Transverse colon (tissue), 4 donors: ENCODE measurements around the gene SSR4. TPM values are rescaled to one million over a fixed set of nuclear protein-coding genes. Genes with fewer than 3 reads are reported as not detected.

Experiments used
- DNase-seq: peaks from one replicate; pipeline ENCODE4 v3.0.0-alpha.2; 2019
- H3K27ac ChIP-seq, 4 donors: fragments of 200-600 bp; sonication (generic); 2 replicates each; pipeline ENCODE4 v1.5.1; 2016 to 2018; ENCODE audit warnings: inconsistent platforms in 4 of 4
- H3K27me3 ChIP-seq: fragments of 200-600 bp; sonication (generic); 2 replicates; pipeline ENCODE4 v1.5.1; 2017; ENCODE audit warnings: inconsistent platforms
- H3K36me3 ChIP-seq, 4 donors: fragments of 200-600 bp; sonication (generic); 2 replicates each; pipeline ENCODE4 v1.5.1; 2017 to 2019; ENCODE audit warnings: inconsistent platforms in 4 of 4
- H3K4me1 ChIP-seq, 4 donors: fragments of 200-600 bp; sonication (generic); 2 replicates each; pipeline ENCODE4 v1.5.1; 2017 to 2020; ENCODE audit warnings: inconsistent platforms in 4 of 4
- H3K4me3 ChIP-seq, 4 donors: fragments of 200-600 bp; sonication (generic); 1 replicate in 1 of 4; 2 replicates in 3 of 4; pipeline versions ENCODE4 v1.5.1 to v1.6.1; 2017 to 2019; ENCODE audit warnings: inconsistent platforms in 4 of 4
- H3K9me3 ChIP-seq, 2 donors: fragments of 200-600 bp; sonication (generic); 2 replicates each; pipeline ENCODE4 v1.5.1; 2017 to 2019; ENCODE audit warnings: inconsistent platforms in 2 of 2
- EP300 ChIP-seq: sonication (generic); formaldehyde crosslinking; IDR thresholded peaks from one replicate; pipeline ENCODE4 v1.6.1; 2017; ENCODE audit warnings: antibody characterized with exemption, low read depth
- POLR2A ChIP-seq: fragments of 450-650 bp; IDR thresholded peaks from one replicate; pipeline ENCODE4 v1.6.1; 2016; ENCODE audit warnings: antibody characterized with exemption, mild to moderate bottlenecking, moderate library complexity
- POLR2AphosphoS5 ChIP-seq, 3 donors: sonication (generic); formaldehyde crosslinking; IDR thresholded peaks; one replicate each; pipeline ENCODE4 v1.6.1; 2016; ENCODE audit warnings: antibody characterized with exemption in 3 of 3
- WGBS, 2 donors: methylation state at CpG; one replicate each; pipeline ENCODE4 v1.1.5; 2018; ENCODE audit warnings: low coverage in 1 of 2; 5-methylcytosine and 5-hydroxymethylcytosine counted together
- in situ Hi-C, 4 donors: fragments of 200-750 bp; cut with MboI; loops; one replicate each; pipeline versions ENCODE4 v1.15.0 to v1.15.1; 2017; ENCODE audit warnings: low sequenced_read_pairs in 3 of 4, low pct_ligation_motif_present in 1 of 4, low pct_unique_long_range_greater_than_20kb in 1 of 4
- intact Hi-C: fragments of 100-400 bp; cut with DNase I; formaldehyde crosslinking; loops from one replicate; pipeline ENCODE4 v1.15.1; 2023; ENCODE audit warnings: low total_unique reads
- total RNA-seq, 4 donors: library from RNA; depleted of rRNA; stranded (reverse); fragments of >200 nt; gene quantifications; one replicate each; pipeline ENCODE4 v1.1.0, GENCODE V29; 2016
- TF ChIP-seq, protein P1 (sequence below), 5 experiments: fragments of 200-600 bp in 3 of 5; fragments of 450-650 bp in 2 of 5; sonication (generic) in 3 of 5; IDR thresholded peaks; 1 replicate in 2 of 5; 2 replicates in 3 of 5; pipeline ENCODE4 v1.5.1; 2016 to 2017; ENCODE audit warnings: antibody characterized with exemption in 5 of 5, inconsistent platforms in 3 of 5, mild to moderate bottlenecking in 2 of 5, moderate library complexity in 1 of 5

SSR4 gene
- total RNA-seq, 4 donors from 2014 or later, result 16.1 to 165 (median 95.8) TPM

- intact Hi-C loops, result no loop called here
These were observed 7.8 kb upstream of the SSR4 start for GRCh38 chrX:153786669-153787068.

GRCh38 chrX:153789654-153790053, 4.8 kb upstream of the SSR4 start:
- H3K9me3 ChIP-seq, result no peaks in the 10 kb centered on the region
- DNase-seq, result no peak
- no peak overlapping the region for H3K27ac ChIP-seq
- peaks cover 0 to 13% (median 11%) of the 10 kb centered on the region in 4 donors for H3K4me1 ChIP-seq
- TF ChIP-seq POLR2A, result no peak
- TF ChIP-seq, protein P1, sequence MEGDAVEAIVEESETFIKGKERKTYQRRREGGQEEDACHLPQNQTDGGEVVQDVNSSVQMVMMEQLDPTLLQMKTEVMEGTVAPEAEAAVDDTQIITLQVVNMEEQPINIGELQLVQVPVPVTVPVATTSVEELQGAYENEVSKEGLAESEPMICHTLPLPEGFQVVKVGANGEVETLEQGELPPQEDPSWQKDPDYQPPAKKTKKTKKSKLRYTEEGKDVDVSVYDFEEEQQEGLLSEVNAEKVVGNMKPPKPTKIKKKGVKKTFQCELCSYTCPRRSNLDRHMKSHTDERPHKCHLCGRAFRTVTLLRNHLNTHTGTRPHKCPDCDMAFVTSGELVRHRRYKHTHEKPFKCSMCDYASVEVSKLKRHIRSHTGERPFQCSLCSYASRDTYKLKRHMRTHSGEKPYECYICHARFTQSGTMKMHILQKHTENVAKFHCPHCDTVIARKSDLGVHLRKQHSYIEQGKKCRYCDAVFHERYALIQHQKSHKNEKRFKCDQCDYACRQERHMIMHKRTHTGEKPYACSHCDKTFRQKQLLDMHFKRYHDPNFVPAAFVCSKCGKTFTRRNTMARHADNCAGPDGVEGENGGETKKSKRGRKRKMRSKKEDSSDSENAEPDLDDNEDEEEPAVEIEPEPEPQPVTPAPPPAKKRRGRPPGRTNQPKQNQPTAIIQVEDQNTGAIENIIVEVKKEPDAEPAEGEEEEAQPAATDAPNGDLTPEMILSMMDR (IDR thresholded peaks at IDR 0.05), result no peak
- no peak for TF ChIP-seq POLR2AphosphoS5 (IDR thresholded peaks at IDR 0.05)
- no peak for TF ChIP-seq EP300
- intact Hi-C loops (no loop called here), in situ Hi-C loops (loop anchor here in 1 of 4 donors (25.0 kb wide), 1 partner anchor 148 kb away; the partner anchor contains the start of genes ARHGAP4, NAA10 and RENBP)
- H3K4me3 ChIP-seq, result no peak overlapping the region
- no peaks in the 10 kb centered on the region for H3K27me3 ChIP-seq
- 93% methylated on average over 12 of the region's 12 CpGs; no CpG with 5 or more reads in 1 of the 2 donors for WGBS, 2 donors
- H3K36me3 ChIP-seq, result no peaks in the 10 kb centered on the region

More at GRCh38 chrX:153786669-153787068, 7.8 kb upstream of the SSR4 start:
- in situ Hi-C loops, result loop anchor here in 1 of 4 donors (25.0 kb wide), 1 partner anchor 151 kb away; the partner anchor contains the start of genes ARHGAP4, NAA10 and RENBP
- WGBS, 2 donors, result 90% methylated on average over 15 of the region's 15 CpGs; no CpG with 5 or more reads in 1 of the 2 donors
- Histone ChIP-seq H3K27ac (no peak overlapping the region), H3K27me3 (no peaks in the 10 kb centered on the region), H3K4me3 (no peak overlapping the region), H3K4me1 (peaks cover 0 to 7% (median under 1%) of the 10 kb centered on the region in 4 donors), H3K9me3 (no peaks in the 10 kb centered on the region), H3K36me3 (no peaks in the 10 kb centered on the region)
- DNase-seq, result no peak
- no peak for TF ChIP-seq EP300
- TF ChIP-seq, protein P1 (IDR thresholded peaks at IDR 0.05), result no peak

DNA sequence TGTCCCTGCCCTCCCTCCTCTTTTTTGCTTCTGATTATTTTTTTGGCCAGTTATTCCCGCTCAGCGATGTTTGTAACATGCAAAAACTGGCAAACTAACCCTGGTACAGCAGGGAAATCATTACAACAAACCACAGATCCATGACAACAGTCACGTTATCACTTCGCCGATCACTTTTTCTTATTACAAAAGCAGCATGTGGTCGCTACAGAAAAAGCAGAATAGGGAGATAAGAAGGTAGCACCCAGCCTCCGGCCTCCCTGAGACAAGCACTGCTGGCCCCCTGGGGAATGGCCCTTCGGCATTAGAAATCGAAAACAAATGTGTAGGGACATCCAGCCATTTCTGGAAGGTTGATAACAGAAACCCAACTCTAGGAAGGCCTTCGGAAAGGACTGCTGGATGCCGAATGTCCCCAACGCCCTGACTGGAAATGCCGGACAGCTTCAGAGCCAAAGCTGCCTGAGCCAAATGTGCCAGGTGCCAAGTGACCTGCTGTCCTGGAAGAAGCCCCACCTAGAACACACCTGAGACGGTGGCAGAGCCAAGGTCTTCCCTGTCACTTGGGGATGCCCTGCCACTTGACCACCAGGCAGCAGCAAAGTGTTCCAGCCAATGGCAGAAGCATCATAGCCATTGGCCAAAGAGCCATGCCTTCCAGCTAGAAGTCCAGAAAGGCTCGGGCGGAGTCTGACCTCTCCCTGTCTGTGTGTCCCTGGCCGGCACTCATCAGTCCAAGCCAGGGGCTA, 3.2 kb upstream of the SSR4 start:
- in situ Hi-C loops (loop anchor here in 1 of 4 donors (25.0 kb wide), 1 partner anchor 146 kb away; the partner anchor contains the start of genes ARHGAP4, NAA10 and RENBP), intact Hi-C loops (no loop called here)
- Histone ChIP-seq H3K9me3 (no peaks in the 10 kb centered on the region), H3K27me3 (no peaks in the 10 kb centered on the region), H3K4me1 (peaks cover 0 to 24% (median 20%) of the 10 kb centered on the region in 4 donors), H3K27ac (no peak overlapping the region), H3K4me3 (no peak overlapping the region), H3K36me3 (no peaks in the 10 kb centered on the region)
- no peak for TF ChIP-seq EP300
- TF ChIP-seq, protein P1 (IDR thresholded peaks at IDR 0.05), result no peak
- TF ChIP-seq POLR2A, result no peak
- no peak for TF ChIP-seq POLR2AphosphoS5 (IDR thresholded peaks at IDR 0.05)
- WGBS, 2 donors, result 88% methylated on average over 15 of the region's 17 CpGs; no CpG with 5 or more reads in 1 of the 2 donors
- no peak for DNase-seq

DNA sequence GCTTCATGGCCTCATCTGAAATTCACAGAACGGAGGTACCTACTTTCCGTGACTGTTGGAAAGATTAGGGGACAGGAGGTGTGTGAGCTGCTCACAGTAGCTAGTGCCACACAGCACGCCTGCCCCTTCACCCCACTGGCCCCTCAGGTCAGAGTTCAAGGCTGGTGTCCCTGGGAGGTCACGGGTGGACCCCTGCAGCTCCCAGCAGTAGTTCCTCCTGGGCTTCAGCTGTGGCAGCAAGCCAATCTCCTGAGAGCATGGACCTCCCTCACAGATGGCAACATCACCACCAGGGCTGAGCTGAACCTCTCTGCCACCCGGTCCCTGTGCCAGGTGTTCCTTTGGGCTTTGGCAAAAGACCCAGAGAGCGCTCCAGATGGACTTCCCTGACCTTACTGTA, 2.1 kb upstream of the SSR4 start:
- in situ Hi-C loops (loop anchor here in 1 of 4 donors (25.0 kb wide), 1 partner anchor 145 kb away; the partner anchor contains the start of genes ARHGAP4, NAA10 and RENBP), intact Hi-C loops (no loop called here)
- Histone ChIP-seq H3K27ac (no peak overlapping the region), H3K4me3 (no peak overlapping the region), H3K4me1 (peaks cover 0 to 26% (median 22%) of the 10 kb centered on the region in 4 donors), H3K27me3 (no peaks in the 10 kb centered on the region), H3K9me3 (no peaks in the 10 kb centered on the region), H3K36me3 (no peaks in the 10 kb centered on the region)
- 82% methylated on average over 6 of the region's 6 CpGs; no CpG with 5 or more reads in 1 of the 2 donors for WGBS, 2 donors
- no peak for DNase-seq
- TF ChIP-seq, protein P1 (IDR thresholded peaks at IDR 0.05), result no peak
- TF ChIP-seq EP300, result no peak
- TF ChIP-seq POLR2A, result no peak
- TF ChIP-seq POLR2AphosphoS5 (IDR thresholded peaks at IDR 0.05), result no peak
